PC-9 (cell line): ENCODE data around the gene HSCB. TPM values are rescaled to one million over a fixed set of nuclear protein-coding genes. Genes with fewer than 3 reads are reported as not detected.

Experiments
- BruUV-seq: library from RNA; stranded (reverse); fragments of 400-500 nt; replicated peaks from 2 replicates; lab custom pipeline; 2021; lab: Mats Ljungman, UMichigan
- CTCF ChIA-PET: fragments of 300-600 bp; sonication (Branson Sonifier 250); formaldehyde crosslinking; loops from one replicate; lab custom pipeline; 2022; ENCODE audit warnings: antibody characterized with exemption; lab: Charles Lee
- POLR2A ChIA-PET: fragments of 300-600 bp; sonication (Branson Sonifier 250); formaldehyde crosslinking; loops from one replicate; lab custom pipeline; 2022; ENCODE audit warnings: antibody characterized with exemption; ENCODE audit not compliant: unreplicated experiment; lab: Charles Lee
- DNase-seq, 2 experiments: peaks; one replicate each; pipeline versions ENCODE4 v3.0.0 to v3.0.0-alpha.2; 2015 to 2022; ENCODE audit warnings: mixed read lengths in 1 of 2
- H2AFZ ChIP-seq: fragments of 200-600 bp; sonication (generic); 2 replicates; pipeline ENCODE4 v1.8.1; 2017; ENCODE audit warnings: antibody characterized with exemption
- H3F3A ChIP-seq: fragments of 200-600 bp; sonication (generic); 2 replicates; pipeline ENCODE4 v1.8.1; 2017; ENCODE audit warnings: antibody characterized with exemption, mild to moderate bottlenecking, low read depth; ENCODE audit not compliant: insufficient read depth
- H3K27ac ChIP-seq: fragments of 200-600 bp; sonication (generic); 2 replicates; pipeline ENCODE4 v1.6.1; 2016; ENCODE audit warnings: mixed run types
- H3K27me3 ChIP-seq: fragments of 200-600 bp; sonication (generic); 2 replicates; pipeline ENCODE4 v1.6.1; 2016; ENCODE audit warnings: low read depth, mixed run types; ENCODE audit not compliant: insufficient read depth
- H3K36me3 ChIP-seq: fragments of 200-600 bp; sonication (generic); 2 replicates; pipeline ENCODE4 v1.6.1; 2016; ENCODE audit warnings: low read depth, mixed run types
- H3K4me1 ChIP-seq: fragments of 200-600 bp; sonication (generic); replicated peaks from 2 replicates; pipeline ENCODE4 v1.6.1; 2016; ENCODE audit warnings: mixed run types; ENCODE audit not compliant: insufficient read depth
- H3K4me2 ChIP-seq: fragments of 200-600 bp; sonication (generic); 2 replicates; pipeline ENCODE4 v1.6.1; 2017; ENCODE audit warnings: mixed run types
- H3K4me3 ChIP-seq: fragments of 200-600 bp; sonication (generic); 2 replicates; pipeline ENCODE4 v1.6.1; 2016; ENCODE audit warnings: mixed run types
- H3K79me2 ChIP-seq: fragments of 200-600 bp; sonication (generic); 2 replicates; pipeline ENCODE4 v1.6.1; 2017; ENCODE audit warnings: low read depth, mixed run types
- H3K9me2 ChIP-seq: fragments of 200-600 bp; sonication (generic); 2 replicates; pipeline ENCODE4 v1.8.1; 2017; ENCODE audit warnings: mild to moderate bottlenecking; ENCODE audit not compliant: insufficient read depth
- H3K9me3 ChIP-seq: fragments of 200-600 bp; sonication (generic); 2 replicates; pipeline ENCODE4 v1.8.1; 2016; ENCODE audit warnings: low read depth; ENCODE audit not compliant: insufficient read depth
- H4K20me1 ChIP-seq: fragments of 200-600 bp; sonication (generic); 2 replicates; pipeline ENCODE4 v1.8.1; 2017; ENCODE audit not compliant: insufficient read depth
- CTCF ChIP-seq: fragments of 200-600 bp; sonication (generic); conservative IDR thresholded peaks from 2 replicates; pipeline ENCODE4 v1.6.1; 2017; ENCODE audit warnings: mixed run types, antibody characterized with exemption, mild to moderate bottlenecking, moderate library complexity
- EZH2 ChIP-seq: fragments of 200-600 bp; sonication (generic); IDR thresholded peaks from 2 replicates; pipeline ENCODE4 v1.8.0; 2017; ENCODE audit warnings: antibody characterized with exemption, low read depth
- intact Hi-C: fragments of 100-400 bp; cut with micrococcal nuclease; formaldehyde crosslinking; loops from one replicate; pipeline ENCODE4 v1.10.0; 2022; ENCODE audit not compliant: unreplicated experiment
- total RNA-seq: library from RNA; stranded (reverse); gene quantifications from 2 replicates; pipeline ENCODE4 v1.2.3, GENCODE V29; 2021

Gene HSCB
- total RNA-seq, 1 experiment from 2014 or later = 8.3 TPM

DNA sequence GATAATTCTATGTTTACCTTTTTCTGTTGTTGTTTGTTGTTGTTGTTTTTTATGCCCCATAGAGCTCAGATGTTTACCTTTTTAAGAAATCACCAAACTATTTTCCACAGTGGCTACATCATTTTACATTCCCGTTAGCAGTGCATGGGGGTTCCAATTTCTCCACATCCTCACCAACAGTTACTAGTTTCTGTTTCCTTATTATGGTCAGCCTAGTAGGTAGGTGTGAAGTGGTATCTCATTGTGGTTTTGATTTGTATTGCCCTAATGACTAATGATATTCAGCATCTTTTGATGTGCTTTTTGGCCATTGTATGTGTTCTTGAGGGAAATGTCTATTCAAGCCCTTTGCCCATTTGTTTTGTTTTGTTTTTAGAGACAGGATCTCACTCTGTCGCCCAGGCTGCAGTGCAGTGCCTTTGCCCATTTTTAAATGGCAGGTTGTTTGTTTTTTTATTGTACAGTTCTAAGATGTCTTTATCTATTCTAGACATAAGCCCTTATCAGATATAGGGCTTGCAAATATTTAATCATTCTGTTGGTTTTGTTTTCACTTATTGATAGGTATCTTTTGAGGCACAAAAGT lies 27.7 kb upstream of the HSCB start:
- BruUV-seq = no TSS peak

DNA sequence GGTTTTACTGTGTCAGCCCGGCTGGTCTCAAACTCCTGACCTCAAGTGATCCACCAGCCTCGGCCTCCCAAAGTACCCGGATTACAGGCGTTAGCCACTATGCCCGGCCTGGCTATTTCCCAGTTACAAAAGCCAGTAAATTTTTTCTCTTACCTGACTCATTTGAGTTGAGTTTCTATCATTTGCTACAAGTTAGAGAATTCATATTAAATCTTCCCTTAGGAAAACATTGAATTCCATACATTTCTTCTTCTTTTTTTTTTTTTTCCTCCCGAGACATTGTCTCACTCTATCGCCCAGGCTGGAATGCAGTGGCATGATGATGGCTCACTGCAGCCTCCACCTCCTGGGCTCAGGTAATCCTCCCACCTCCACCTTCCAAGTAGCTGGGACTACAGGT lies 26.2 kb upstream of the HSCB start:
- H3K9me3 ChIP-seq = no peaks in the 10 kb centered on the region
- H3K79me2 ChIP-seq = no peaks in the 10 kb centered on the region
- no peaks in the 10 kb centered on the region for H3K9me2 ChIP-seq
- TF ChIP-seq CTCF (no peak), EZH2 (no peak)
- no peak overlapping the region for H2AFZ ChIP-seq
- no peak overlapping the region for H3K4me2 ChIP-seq
- POLR2A ChIA-PET = no interaction called here
- no peaks in the 10 kb centered on the region for H3K36me3 ChIP-seq
- CTCF ChIA-PET = no interaction called here
- no peak for DNase-seq
- H3K4me1 ChIP-seq = peaks cover 13% of the 10 kb centered on the region
- H3F3A ChIP-seq = peaks cover 24% of the 10 kb centered on the region
- intact Hi-C loops = no loop called here
- no peaks in the 10 kb centered on the region for H4K20me1 ChIP-seq
- no TSS peak for BruUV-seq
- no peak overlapping the region for H3K27ac ChIP-seq
- no peak overlapping the region for H3K4me3 ChIP-seq
- H3K27me3 ChIP-seq = no peaks in the 10 kb centered on the region

More for the DNA sequence above, 27.7 kb upstream of the HSCB start:
- no peak overlapping the region for H3K4me2 ChIP-seq
- DNase-seq = no peak
- no peaks in the 10 kb centered on the region for H4K20me1 ChIP-seq
- ChIA-PET POLR2A (interaction anchor here (0.7 kb wide), 1 partner anchor 57 kb away, joined by 3 read pairs; no protein-coding TSS in a partner anchor), CTCF (no interaction called here)
- H2AFZ ChIP-seq = no peak overlapping the region
- H3K36me3 ChIP-seq = 0 out of 2 replicates have a peak, but pooled peaks cover under 1% of the 10 kb centered on the region
- H3K4me3 ChIP-seq = no peak overlapping the region
- H3K27me3 ChIP-seq = no peaks in the 10 kb centered on the region
- no peaks in the 10 kb centered on the region for H3K9me2 ChIP-seq
- intact Hi-C loops = no loop called here
- no peak for TF ChIP-seq EZH2
- no peak for TF ChIP-seq CTCF
- peaks cover 28% of the 10 kb centered on the region for H3F3A ChIP-seq
- no peaks in the 10 kb centered on the region for H3K9me3 ChIP-seq
- peaks cover 24% of the 10 kb centered on the region for H3K4me1 ChIP-seq
- H3K79me2 ChIP-seq = no peaks in the 10 kb centered on the region
- H3K27ac ChIP-seq = no peak overlapping the region

DNA sequence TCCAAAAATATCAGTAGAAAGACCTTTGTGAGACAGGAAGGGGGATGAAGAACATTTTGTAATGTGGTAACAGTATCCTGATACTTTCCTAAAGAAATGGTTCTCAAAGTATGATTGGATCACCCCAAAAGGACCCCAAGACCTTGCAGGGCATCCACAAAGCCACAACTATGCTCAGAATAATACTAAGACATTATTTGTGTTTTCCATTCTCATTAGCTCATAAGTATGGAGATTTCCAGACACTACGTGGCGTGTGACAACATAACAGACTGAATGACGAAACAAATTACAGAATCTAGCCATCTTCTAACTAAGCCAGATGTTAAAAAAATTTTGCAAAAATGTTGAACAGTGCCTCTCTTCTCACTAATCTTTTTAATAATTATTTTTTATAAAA lies 25.2 kb upstream of the HSCB start:
- H3K79me2 ChIP-seq = no peaks in the 10 kb centered on the region
- no peak overlapping the region for H3K27ac ChIP-seq
- intact Hi-C loops = no loop called here
- no peaks in the 10 kb centered on the region for H3K9me3 ChIP-seq
- CTCF ChIA-PET = no interaction called here
- H4K20me1 ChIP-seq = no peaks in the 10 kb centered on the region
- POLR2A ChIA-PET = no interaction called here
- H2AFZ ChIP-seq = no peak overlapping the region
- H3K36me3 ChIP-seq = no peaks in the 10 kb centered on the region
- TF ChIP-seq CTCF (no peak), EZH2 (no peak)
- peaks cover 6% of the 10 kb centered on the region for H3K4me1 ChIP-seq
- no TSS peak for BruUV-seq
- no peaks in the 10 kb centered on the region for H3K27me3 ChIP-seq
- no peak overlapping the region for H3K4me3 ChIP-seq
- no peaks in the 10 kb centered on the region for H3K9me2 ChIP-seq
- peaks cover 18% of the 10 kb centered on the region; the same call in 1 of the 2 replicates for H3F3A ChIP-seq
- H3K4me2 ChIP-seq = no peak overlapping the region
- DNase-seq = no peak
